GM12801 (cell line): ENCODE measurements around the gene GPR89A.

Experiments
- CTCF ChIP-seq: IDR thresholded peaks from one replicate; pipeline ENCODE4 v1.5.1; 2011; ENCODE audit warnings: control low read depth; ENCODE audit not compliant: insufficient read length; ENCODE audit errors: extremely low read depth

Gene GPR89A

GRCh38 chr1:145716641-145717345 is 109.0 kb downstream of the GPR89A start:
- TF ChIP-seq CTCF, result no peak

- no peak for TF ChIP-seq CTCF
Observed at GRCh38 chr1:145717833-145718232, 110.0 kb downstream of the GPR89A start.

GRCh38 chr1:145719230-145720079 is 111.7 kb downstream of the GPR89A start, which contains the start of gene CD160:
TSS of gene CD160 (plus strand) at chr1:145719499. CDS start at chr1:145728328, 8,829 bp downstream.
- no peak for TF ChIP-seq CTCF
